ENCODE measurements around the gene ZNF217. TPM values are rescaled to one million over a fixed set of nuclear protein-coding genes. Genes with fewer than 3 reads are reported as not detected.
"Not testable (repeated sequence)": the region's sequence is repeated elsewhere in the genome, so short reads cannot be mapped to it uniquely, and the experiment has no call there.

Gene ZNF217
- polyA plus RNA-seq (ENCODE audit: insufficient read depth in 1 of 5, insufficient read length in 5 of 5, low replicate concordance in 1 of 5) = 10 to 100 TPM; 18.5 to 27.5 (median 26.3) TPM
- long read RNA-seq, donor 1, full-length matches to known transcripts = 2 of 12 reads
- long read RNA-seq, donor 1, partial matches to known transcripts = 10 of 12 reads
- long read RNA-seq, donor 1, other reads (novel, unspliced or antisense) = 0 of 12 reads
- long read RNA-seq, donor 2, partial matches to known transcripts = 6 of 7 reads
- long read RNA-seq, donor 2, other reads (novel, unspliced or antisense) = 0 of 7 reads
- long read RNA-seq, donor 3, full-length matches to known transcripts = 1 of 1 reads
- long read RNA-seq, donor 3, partial matches to known transcripts = 0 of 1 reads
- long read RNA-seq, donor 3, other reads (novel, unspliced or antisense) = 0 of 1 reads
- long read RNA-seq, donor 4, full-length matches to known transcripts = 1 of 6 reads
- long read RNA-seq, donor 4, partial matches to known transcripts = 5 of 6 reads
- long read RNA-seq, donor 4, other reads (novel, unspliced or antisense) = 0 of 6 reads
- long read RNA-seq, donor 5, full-length matches to known transcripts = 1 of 13 reads
- long read RNA-seq, donor 5, partial matches to known transcripts = 12 of 13 reads
- long read RNA-seq, donor 5, other reads (novel, unspliced or antisense) = 0 of 13 reads
- long read RNA-seq, donor 6, partial matches to known transcripts = 12 of 12 reads
- long read RNA-seq, donor 6, other reads (novel, unspliced or antisense) = 0 of 12 reads
- long read RNA-seq, donor 7, partial matches to known transcripts = 5 of 5 reads
- long read RNA-seq, donor 7, other reads (novel, unspliced or antisense) = 0 of 5 reads
- long read RNA-seq, donor 8, full-length matches to known transcripts = 1 of 1 reads
- long read RNA-seq, donor 8, partial matches to known transcripts = 0 of 1 reads
- long read RNA-seq, donor 8, other reads (novel, unspliced or antisense) = 0 of 1 reads

DNA sequence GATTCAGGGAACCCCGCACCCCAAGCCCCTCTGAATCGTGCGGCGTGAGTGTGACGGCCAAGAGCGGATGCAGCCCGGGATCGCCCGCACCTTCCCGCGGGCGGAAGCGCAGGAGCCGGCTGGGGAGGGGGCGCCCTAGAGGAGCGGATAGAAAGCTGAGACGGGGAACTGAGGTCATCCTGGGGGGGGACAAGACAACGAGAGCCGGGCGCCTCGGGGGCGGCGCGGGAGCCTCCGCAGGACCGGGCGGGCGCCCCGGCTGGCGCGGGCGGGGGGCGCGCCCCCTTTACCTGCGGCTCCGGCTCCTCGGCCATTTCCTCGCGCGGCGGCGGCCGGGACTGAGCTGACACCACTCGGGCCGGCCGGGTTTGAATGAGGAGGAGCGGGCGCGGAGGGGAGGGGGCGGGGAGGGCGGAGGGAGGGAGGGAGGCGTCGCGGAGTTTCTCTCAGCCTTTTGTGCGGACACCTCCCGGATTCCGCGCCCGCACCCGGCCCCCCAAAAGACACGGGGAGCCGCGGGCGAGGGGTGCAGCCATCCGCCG, at the start of gene ZNF217:
ZNF217 (minus strand) TSS at position 374 of the 542 bp plus-strand sequence. CDS start 11,013 bp downstream, outside the sequence.
- DNase-seq = not testable (repeated sequence)

DNA sequence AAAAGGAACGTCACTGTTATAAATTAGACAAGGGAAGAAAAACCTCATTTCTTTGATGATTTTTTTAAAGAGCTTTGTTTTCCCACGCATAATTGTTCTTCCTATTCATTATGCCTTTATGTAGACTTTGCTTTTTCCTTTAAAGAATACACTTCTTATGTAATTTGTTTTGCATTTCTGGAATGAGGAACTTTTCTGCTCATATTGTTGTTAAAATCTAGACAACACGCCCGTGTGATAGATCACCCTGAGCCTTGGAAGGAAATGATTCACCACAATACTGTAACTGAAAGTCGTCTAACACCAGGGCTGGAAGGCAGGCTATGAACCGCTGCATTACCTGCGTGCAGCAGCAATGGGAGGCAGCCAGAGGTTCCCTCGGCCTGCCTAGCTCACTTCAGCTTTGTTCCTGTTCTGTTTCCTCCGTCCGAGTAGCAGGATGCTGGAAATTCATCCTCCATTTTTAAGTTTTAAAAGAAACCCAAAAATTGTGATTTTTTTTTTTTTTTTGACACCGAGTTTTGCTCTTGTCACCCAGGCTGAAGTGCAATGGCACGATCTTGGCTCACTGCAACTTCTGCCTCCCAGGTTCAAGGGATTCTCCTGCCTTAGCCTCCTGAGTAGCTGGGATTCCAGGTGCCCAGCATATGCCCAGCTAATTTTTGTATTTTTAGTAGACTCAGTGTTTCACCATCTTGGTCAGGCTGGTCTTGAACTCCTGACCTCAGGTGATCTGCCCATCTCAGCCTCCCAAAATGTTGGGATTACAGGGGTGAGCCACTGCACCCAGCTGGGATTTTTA, 49.6 kb upstream of the ZNF217 start:
- no peak for DNase-seq

DNA sequence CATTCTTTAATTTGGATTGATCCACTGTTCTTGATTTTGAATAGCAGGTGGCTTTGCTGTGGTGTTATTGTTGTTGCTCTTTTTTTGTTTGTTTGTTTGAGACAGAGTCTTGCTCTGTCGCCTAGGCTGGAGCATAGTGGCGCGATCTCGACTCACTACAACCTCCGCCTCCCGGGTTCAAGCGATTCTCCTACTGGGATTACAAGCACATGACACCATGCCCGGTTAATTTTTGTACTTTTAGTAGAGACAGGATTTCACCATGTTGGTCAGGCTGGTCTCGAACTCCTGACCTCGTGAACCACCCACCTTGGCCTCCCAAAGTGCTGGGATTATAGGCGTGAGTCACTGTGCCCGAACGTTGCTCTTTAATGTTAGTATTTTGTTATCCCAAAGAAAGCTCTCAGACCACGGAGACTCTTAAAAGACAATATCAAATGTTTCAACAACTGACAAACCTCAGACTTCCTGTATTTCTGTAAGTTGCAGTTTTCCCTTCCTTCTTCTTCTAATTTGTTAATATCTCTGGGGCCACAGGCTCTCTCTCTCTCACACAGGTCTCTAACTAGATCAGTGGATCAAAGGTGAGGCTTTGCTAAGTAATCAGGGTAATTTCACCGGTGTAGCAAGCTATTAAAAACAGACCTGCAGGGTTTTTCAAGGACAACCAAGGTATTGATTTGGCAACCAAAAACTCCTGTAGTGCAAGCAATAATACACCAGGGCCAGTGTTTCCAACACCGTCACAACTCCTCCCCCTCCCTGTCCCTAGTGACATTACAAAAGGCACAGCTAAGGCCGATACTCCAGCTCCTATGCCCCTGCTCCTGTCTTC, 48.8 kb upstream of the ZNF217 start:
- no peak for DNase-seq

DNA sequence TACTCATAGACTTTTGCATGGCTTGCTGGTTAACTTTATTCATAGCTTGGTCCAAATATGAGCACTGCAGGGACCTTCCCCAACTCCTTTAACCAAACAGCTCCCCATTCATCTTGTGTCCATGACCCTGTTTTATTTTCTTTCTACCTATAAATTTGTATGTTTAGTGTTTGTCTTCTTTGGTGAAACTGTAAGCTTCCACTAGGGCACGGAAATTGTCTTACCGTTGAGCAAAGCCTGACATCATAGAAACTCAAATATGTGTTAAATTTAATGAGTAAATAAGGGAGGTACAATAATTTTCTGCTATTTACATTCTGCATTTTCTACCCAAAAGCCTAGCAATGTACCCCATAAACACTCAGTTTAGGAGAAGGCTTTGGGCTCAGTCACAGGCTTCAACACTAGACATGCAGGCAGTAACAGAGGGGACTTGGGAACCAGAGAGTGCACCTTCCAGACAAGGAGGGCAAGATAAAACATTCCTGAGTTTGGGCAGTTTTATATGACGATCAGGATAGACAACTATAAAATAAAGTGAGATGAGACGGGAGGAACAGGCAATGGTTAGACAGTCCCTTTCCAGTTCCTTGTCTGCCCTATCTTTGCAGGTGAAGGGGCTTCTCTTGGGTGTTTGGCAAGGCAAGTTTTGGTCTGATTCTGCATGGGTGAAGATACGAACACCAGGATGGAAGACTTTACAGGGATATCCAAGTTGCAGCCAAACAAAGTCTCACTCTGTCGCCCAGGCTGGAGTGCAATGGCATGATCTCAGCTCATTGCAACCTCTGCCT, 46.2 kb upstream of the ZNF217 start:
- no peak for DNase-seq

DNA sequence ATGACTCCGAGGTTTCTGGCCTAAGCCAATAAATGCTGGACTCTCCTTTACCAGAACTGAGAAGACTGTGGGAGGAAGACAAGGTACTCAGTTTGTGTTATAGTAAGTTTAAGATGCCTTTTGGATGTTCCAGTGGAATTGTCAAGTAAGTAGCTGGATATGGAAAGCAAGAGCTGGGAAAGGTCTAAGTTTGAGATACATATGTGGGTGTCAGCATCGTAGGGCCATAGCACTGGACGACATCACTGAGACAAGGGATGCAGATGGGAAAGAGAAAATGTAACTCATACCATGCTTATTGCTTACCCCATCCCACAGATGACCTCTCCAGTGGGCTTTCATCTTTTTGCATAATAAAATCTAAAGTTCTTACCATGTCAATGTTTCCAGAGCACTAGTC, 45.5 kb upstream of the ZNF217 start:
- no peak for DNase-seq

DNA sequence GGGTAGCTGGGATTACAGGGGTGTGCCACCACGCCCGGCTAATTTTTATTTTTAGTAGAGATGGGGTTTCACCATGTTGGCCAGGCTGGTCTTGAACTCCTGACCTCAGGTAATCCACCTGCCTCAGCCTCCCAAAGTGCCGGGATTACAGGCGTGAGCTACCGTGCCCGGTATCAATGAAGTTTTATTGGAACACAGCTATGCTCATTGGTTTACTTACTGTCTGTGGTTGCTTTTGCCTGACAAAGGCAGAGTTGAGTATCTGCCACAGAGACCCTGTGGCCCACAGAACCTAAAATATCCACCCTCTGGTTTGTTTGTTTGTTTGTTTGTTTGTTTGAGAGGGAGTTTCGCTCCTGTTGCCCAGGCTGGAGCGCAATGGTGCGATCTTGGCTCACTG, 43.7 kb upstream of the ZNF217 start:
- DNase-seq = not testable (repeated sequence)

DNA sequence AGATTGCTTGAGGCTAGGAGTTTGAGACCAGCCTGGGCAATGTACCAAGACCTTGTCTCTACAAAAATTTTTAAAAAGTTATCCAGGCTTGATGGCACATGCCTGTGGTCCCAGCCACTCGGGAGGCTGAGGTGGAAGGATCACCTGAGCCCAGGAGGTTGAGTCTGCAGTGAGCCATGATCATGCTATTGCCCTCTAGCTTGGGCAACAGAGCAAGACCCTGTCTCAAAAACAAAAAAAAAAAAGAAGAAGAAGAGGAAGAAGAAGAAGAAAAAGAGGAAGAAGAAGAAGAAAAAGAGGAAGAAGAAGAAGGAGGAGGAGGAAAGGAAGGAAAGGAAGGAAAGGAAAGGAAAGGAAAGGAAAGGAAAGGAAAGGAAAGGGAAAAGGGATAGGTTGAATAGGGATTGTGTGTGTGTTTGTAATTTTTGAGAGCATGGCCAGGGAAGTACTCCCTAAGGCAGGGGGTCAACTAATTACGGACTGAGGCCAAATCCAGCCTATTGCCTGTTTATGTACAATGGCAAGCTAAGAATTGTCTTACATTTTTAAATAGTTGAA, 43.0 kb upstream of the ZNF217 start:
- no peak for DNase-seq

DNA sequence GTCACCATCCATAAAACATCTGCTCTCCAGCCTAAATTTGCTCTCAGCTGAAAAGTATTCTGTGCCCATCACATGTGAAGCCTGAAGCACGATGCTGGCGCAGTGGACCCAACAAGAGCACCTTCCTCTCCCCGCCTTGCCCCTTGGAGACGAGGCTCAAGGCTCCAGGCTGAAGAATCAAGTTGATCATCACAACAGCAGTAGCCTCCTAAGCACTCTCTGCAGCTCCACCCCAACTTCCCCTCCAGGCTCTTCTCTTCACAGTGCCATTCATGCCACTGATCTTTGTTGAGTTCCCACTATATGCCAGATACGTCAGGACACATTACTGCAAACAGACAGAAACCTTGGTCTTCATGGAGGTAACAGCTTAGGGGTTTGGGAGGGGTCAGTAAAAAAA, 41.6 kb upstream of the ZNF217 start:
- DNase-seq = no peak

DNA sequence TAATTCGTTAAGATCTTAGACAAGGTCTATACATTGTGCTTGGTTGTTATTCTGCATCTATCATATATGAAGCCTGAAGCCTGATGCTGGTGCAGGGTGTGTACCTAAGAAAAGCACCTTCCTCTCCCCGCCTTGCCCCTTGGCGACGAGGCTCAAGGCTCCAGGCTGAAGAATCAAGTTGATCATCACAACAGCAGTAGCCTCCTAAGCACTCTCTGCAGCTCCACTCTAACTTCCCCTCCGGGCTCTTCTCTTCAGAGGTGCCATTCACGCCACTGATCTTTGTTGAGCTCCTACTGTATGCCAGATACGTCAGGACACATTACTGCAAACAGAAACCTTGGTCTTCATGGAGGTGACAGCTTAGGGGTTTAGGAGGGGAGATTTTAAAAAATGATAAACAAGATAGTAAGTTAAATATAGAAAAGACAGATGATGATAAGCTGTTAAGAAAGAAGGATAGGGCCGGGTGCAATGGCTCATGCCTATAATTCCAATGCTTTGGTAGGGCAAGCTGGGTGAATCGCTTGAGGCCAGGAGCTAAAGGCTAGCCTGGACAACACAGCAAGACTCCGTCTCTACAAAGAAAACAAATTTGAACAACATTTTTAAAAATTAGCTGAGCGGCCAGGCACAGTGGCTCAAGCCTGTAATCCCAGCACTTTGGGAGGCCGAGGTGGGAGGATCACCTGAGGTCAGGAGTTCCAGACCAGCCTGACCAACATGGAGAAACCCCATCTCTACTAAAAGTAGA, 38.4 kb upstream of the ZNF217 start:
- no peak for DNase-seq

DNA sequence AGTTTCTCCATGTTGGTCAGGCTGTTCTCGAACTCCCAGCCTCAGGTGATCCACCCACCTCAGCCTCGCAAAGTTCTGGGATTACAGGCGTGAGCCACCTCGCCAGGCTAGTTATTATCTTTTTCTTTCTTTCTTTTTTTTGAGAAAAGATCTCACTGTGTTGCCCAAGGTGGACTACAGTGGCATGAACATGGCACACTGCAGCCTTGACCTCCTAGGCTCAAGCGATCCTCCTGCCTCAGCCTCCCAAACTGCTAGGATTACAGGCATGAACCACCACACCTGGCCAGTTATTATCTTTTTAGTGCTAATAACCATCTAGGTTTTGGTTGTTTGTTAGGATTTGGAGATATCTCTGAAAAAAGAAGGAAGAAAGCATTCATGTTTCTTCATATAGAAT, 35.8 kb upstream of the ZNF217 start:
- DNase-seq = no peak

DNA sequence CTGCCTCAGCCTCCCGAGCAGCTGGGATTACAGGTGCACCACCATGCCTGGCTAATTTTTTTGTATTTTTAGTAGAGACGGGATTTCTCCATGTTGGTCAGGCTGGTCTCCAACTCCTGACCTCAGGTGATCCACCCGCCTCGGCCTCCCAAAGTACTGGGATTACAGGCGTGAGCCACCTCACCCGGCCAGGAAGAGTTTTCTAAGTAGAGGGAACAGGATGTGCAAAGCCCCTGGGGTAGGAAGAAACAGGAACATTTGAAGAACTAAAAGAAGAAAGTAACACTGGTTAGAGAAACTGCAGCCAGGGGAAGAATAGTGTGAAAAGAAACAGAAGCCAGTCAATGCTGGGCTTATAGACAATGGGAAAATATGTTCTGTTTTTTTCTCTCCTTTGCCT, 35.1 kb upstream of the ZNF217 start:
- DNase-seq = not testable (repeated sequence)

DNA sequence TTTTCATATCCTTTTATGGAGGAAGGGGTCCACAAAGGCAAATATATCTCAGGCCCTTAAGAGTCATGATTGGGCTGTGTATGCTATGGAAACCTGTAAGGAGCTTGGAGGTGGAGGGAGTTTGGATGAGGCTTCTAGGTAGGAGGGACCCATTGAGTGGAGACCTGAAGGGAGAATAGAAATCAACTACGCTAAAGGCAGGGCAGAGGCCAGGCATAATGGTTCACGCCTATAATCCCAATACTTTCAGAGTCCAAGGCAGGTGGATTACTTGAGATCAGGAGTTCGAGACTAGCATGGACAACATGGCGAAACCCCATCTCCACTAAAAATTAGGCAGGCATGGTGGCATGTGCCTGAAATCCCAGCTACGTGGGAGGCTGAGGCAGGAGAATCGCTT, 34.4 kb upstream of the ZNF217 start:
- DNase-seq = no peak

DNA sequence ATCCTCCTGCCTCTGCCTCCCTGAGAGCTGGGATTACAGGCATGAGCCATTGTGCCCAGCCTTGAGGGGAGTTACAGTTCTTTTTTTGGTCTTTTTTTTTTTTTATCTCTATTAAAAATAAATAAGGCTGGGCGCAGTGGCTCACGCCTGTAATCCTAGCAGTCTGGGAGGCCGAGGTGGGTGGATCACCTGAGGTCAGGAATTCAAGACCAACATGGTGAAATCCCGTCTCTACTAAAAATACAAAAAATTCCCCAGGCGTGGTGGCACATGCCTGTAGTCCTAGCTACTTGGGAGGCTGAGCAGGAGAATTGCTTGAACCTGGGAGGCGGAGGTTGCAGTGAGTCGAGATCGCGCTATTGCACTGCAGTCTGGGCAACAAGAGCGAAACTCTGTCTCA, 33.4 kb upstream of the ZNF217 start:
- not testable (repeated sequence) for DNase-seq

DNA sequence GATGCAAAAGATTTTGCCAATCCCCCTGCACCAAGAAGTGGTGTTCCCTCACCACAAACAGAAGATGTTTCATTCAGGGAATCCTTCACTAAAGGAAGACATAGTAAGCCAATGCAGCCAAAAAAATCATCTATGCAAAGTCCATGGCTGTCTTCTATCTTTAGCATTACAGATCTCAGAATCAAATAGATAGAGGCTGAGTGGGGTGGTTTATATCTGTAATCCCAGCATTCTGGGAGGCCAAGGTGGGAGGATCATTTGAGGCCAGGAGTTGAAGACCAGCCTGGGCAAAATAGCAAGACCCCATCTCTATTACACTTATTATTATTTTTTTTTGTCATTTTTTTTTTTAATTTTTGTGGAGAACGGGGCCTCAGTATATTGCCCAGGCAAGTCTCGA, 32.9 kb upstream of the ZNF217 start:
- DNase-seq = no peak

DNA sequence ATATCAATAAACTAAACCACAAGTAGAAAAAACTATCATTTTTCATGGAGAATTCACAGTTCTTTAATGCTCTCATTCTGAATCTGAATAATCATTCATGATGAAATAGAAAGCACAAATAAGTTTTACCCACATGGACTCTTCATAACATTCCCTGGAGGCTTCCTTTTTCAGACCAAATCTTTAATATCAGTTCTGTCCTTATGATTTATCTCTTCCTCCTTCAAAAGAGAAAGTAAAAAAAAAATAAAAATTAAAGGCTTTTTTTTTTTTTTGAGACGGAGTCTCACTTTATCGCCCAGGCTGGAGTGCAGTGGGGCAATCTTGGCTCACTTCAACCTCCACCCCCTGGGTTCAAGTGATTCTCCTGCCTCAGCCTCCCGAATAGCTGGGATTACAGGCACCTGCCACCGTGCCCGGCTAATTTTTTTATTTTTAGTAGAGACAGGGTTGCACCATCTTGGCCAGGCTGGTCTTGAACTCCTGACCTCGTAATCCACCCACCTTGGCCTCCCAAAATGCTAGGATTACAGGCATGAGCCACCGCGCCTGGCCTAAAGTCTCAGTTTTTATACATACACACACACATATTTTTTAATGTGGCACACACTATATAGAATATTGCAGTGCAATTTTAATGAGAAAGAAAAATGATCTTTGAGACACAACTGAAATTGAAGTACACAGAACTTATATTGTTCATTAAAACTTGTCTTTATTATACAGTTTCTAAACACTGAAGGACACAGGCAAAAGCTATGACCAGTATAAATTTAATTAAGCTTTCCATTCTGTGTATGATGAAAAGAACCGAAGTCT, 31.9 kb upstream of the ZNF217 start:
- no peak for DNase-seq

DNA sequence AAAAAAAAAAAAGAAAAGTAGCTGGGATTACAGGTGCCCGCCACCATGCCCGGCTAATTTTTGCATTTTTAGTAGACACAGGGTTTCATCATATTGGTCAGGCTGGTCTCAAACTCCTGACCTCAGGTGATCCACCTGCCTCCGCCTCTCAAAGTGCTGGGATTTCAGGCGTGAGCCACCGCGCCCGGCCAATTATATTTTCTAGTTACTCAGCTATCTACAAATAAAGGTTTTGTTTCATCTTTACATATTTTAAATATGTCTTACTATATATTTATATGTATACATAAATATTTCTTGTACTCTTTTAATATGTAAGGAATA, 31.2 kb upstream of the ZNF217 start:
- DNase-seq = not testable (repeated sequence)

DNA sequence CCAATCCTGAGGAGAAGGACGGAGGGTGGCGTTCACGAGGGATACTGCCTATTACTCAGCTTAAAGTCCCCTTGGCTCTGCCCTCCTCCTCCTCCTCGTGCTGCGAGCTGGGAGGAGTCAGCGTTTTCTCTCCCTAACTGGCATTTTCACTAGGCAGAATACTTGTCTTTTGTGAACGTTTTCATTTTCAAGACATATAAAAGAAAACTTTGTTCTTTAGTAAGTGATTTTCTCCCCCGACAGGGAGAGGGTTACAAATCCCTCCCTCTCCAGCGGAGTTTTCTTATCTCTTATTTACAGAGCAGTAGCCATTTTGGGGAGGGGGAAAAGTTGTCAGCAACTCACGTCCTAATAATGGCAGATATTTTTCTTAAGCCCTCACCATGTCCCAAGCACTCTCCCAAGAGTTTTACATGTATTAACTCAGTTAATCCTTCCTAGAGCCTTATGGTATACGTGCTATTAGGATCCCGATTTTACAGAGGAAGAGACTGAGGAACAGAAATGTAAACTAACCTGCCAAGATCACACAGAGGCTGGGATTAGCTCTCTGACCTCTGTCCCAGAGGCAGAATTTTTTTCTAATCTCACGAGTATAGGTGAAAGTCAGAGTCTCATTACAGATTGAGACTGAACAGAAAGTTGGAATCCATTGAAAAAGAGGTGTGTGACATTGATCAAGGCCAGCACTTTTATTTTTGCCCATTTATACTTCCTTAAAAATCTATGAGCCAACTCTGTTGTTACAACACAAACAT, 30.0 kb upstream of the ZNF217 start:
- peak; percentile 71 to 79 for DNase-seq
